SK-N-MC (cell line): ENCODE results near the gene ZNF593.

Source experiments
- EZH2 ChIP-seq: fragments of 200-600 bp; sonication (generic); IDR thresholded peaks from one replicate; pipeline ENCODE4 v1.6.1; 2017; ENCODE audit warnings: antibody characterized with exemption
- POLR2AphosphoS5 ChIP-seq: IDR thresholded peaks from 2 replicates; pipeline ENCODE4 v1.6.1; 2012; ENCODE audit warnings: mild to moderate bottlenecking, low read depth, low read length, borderline replicate concordance

- TF ChIP-seq POLR2AphosphoS5 (no peak), EZH2 (no peak)
These were observed 1.1 kb upstream of the ZNF593 start, which contains the start of gene C1orf232 for GRCh38 chr1:26168410-26169197.
